ENCODE data around the gene SEPTIN11. TPM values are rescaled to one million over a fixed set of nuclear protein-coding genes. Genes with fewer than 3 reads are reported as not detected.

SEPTIN11 gene
- total RNA-seq, 1 experiment from 2014 or later, result 77.3 TPM

DNA sequence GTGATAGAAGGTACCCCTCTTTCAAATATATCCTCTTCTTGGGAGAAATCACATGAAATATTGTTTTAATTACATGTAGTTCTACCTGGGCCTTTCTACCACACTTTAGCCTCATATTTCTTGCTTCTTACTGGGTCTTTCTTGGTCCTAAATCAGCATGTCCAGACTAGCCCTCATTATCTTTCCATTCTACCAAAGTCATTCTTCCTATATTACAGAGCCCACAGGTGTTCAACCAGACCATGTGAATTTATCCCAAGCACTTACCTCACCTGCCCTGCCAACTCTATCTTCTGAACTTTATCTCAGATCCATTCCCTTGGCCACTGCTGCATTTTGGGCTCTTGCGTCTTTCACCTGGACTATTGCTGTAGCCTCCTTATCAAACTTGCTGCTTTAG lies 39.8 kb upstream of the SEPTIN11 start:
- no peak overlapping the region for H3K23ac ChIP-seq (ENCODE audit: insufficient read length, low read depth, low read length)
- no peak overlapping the region for H2BK5ac ChIP-seq (ENCODE audit: insufficient read length, low read length)
- H2BK12ac ChIP-seq (ENCODE audit: insufficient read length, low read depth, low read length), result no peak overlapping the region
- H3K36me3 Mint-ChIP-seq (ENCODE audit: insufficient read depth in 1 of 3, low read depth in 3 of 3), result peaks cover 1 to 5% (median 3%) of the 10 kb centered on the region in 3 experiments; a peak in 4 of 7 replicates
- H3K27me3 ChIP-seq (ENCODE audit: insufficient read depth, low read length), result no peaks in the 10 kb centered on the region
- H3K4ac ChIP-seq (ENCODE audit: low read depth, low read length), result no peak overlapping the region
- no peak overlapping the region for H3K4me3 Mint-ChIP-seq
- H3K79me2 ChIP-seq (ENCODE audit: insufficient read depth, low read length), result no peaks in the 10 kb centered on the region
- H4K91ac ChIP-seq (ENCODE audit: insufficient read length, low read depth, low read length), result no peak overlapping the region
- no peaks in the 10 kb centered on the region for H4K20me1 ChIP-seq (ENCODE audit: control insufficient read depth, insufficient read depth, insufficient read length)
- H3K9me3 Mint-ChIP-seq, result peaks cover 7 to 8% of the 10 kb centered on the region in 2 experiments; a peak in 4 of 5 replicates
- TF ChIP-seq, protein P1, sequence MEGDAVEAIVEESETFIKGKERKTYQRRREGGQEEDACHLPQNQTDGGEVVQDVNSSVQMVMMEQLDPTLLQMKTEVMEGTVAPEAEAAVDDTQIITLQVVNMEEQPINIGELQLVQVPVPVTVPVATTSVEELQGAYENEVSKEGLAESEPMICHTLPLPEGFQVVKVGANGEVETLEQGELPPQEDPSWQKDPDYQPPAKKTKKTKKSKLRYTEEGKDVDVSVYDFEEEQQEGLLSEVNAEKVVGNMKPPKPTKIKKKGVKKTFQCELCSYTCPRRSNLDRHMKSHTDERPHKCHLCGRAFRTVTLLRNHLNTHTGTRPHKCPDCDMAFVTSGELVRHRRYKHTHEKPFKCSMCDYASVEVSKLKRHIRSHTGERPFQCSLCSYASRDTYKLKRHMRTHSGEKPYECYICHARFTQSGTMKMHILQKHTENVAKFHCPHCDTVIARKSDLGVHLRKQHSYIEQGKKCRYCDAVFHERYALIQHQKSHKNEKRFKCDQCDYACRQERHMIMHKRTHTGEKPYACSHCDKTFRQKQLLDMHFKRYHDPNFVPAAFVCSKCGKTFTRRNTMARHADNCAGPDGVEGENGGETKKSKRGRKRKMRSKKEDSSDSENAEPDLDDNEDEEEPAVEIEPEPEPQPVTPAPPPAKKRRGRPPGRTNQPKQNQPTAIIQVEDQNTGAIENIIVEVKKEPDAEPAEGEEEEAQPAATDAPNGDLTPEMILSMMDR (conservative IDR thresholded peaks at IDR 0.05), result no peak
- H4K8ac ChIP-seq (replicated peaks; ENCODE audit: insufficient read length, low read depth, low read length), result no peak overlapping the region
- H3K27ac Mint-ChIP-seq, result no peak overlapping the region
- H2BK15ac ChIP-seq (ENCODE audit: low read depth, low read length), result no peak overlapping the region
- no peak overlapping the region for H3T11ph ChIP-seq (ENCODE audit: low read length)
- no peak for DNase-seq
- no peak overlapping the region for H3K18ac ChIP-seq (ENCODE audit: insufficient read length, low read depth, low read length)
- no peak overlapping the region for H2BK120ac ChIP-seq (ENCODE audit: low read depth, low read length, poor library complexity, severe bottlenecking)
- no peak overlapping the region for H3K27ac ChIP-seq (ENCODE audit: insufficient read length, low read depth, low read length)
- H3K9me3 ChIP-seq (ENCODE audit: control insufficient read depth, low read depth, low read length), result peaks cover 12% of the 10 kb centered on the region
- no peak overlapping the region for H4K5ac ChIP-seq (ENCODE audit: insufficient read length, low read depth, low read length)
- H3K4me2 ChIP-seq (ENCODE audit: insufficient read depth, insufficient read length, low read length), result no peak overlapping the region
- no peak overlapping the region for H2BK20ac ChIP-seq (ENCODE audit: low read depth, low read length, poor library complexity, severe bottlenecking)
- H2AFZ ChIP-seq (ENCODE audit: low read length), result no peak overlapping the region
- H3K4me1 Mint-ChIP-seq, result peaks cover 4% of the 10 kb centered on the region in 2 experiments
- peaks cover 5% of the 10 kb centered on the region for H3K27me3 Mint-ChIP-seq (ENCODE audit: low read depth)
- no peak overlapping the region for H3K9ac ChIP-seq (ENCODE audit: extremely low read depth, insufficient read length, low read length)
- H3K56ac ChIP-seq (ENCODE audit: insufficient read length, low read depth, low read length), result no peak overlapping the region
- no peaks in the 10 kb centered on the region for H3K23me2 ChIP-seq (ENCODE audit: insufficient read length, low read depth, low read length, poor library complexity, severe bottlenecking)
- no CpG with 5 or more reads among the region's 1 CpG for WGBS (ENCODE audit: extremely low coverage, insufficient read length, low lambda C conversion rate)
- H3K79me1 ChIP-seq (ENCODE audit: insufficient read depth, low read depth, low read length, poor library complexity, severe bottlenecking), result no peaks in the 10 kb centered on the region
- H2AK5ac ChIP-seq (ENCODE audit: insufficient read length, low read length), result no peak overlapping the region
- H3K14ac ChIP-seq (ENCODE audit: insufficient read depth, low read length), result no peak overlapping the region
- H3K4me1 ChIP-seq (ENCODE audit: insufficient read depth, low read length), result no peaks in the 10 kb centered on the region; the same call in 1 of the 2 replicates

Measured in H9 (cell line).